Panc1 (cell line): ENCODE data around the gene SETD1A. TPM values are rescaled to one million over a fixed set of nuclear protein-coding genes. Genes with fewer than 3 reads are reported as not detected.
A peak's percentile ranks its signal among the peaks of the same experiment; 100 is the strongest.

Source experiments
- ATAC-seq: fragments of 200-7000 bp; cut with Tn5 transposase; 2 replicates; pipeline ENCODE4 v1.9.1; 2020; ENCODE audit warnings: mild to moderate bottlenecking, moderate library complexity
- BruUV-seq: library from RNA; stranded (reverse); fragments of 400-500 nt; replicated peaks from 2 replicates; lab custom pipeline; 2021; lab: Mats Ljungman, UMichigan
- CTCF ChIA-PET: fragments of 300-600 bp; sonication (Branson Sonifier 250); formaldehyde crosslinking; loops from one replicate; lab custom pipeline; 2022; ENCODE audit warnings: antibody characterized with exemption; lab: Charles Lee
- POLR2A ChIA-PET: fragments of 300-600 bp; sonication (Branson Sonifier 250); formaldehyde crosslinking; loops from one replicate; lab custom pipeline; 2022; ENCODE audit warnings: antibody characterized with exemption; lab: Charles Lee
- DNase-seq: peaks from one replicate; pipeline ENCODE4 v3.0.0-alpha.2; 2010; ENCODE audit warnings: low read depth, low spot score
- H3K27ac ChIP-seq: 2 replicates; pipeline ENCODE4 v1.5.1; 2011; ENCODE audit warnings: mild to moderate bottlenecking, low read length, inconsistent platforms
- H3K27me3 ChIP-seq: fragments of 200-500 bp; sonication (Bioruptor generic); 2 replicates; pipeline ENCODE4 v1.6.0; 2014; ENCODE audit warnings: low read length, inconsistent platforms; ENCODE audit not compliant: control insufficient read depth, insufficient read depth
- H3K36me3 ChIP-seq: fragments of 200-500 bp; sonication (Bioruptor generic); 2 replicates; pipeline ENCODE4 v1.5.1; 2014; ENCODE audit warnings: inconsistent platforms, mild to moderate bottlenecking, low read length, moderate library complexity; ENCODE audit not compliant: control insufficient read depth, insufficient read depth
- H3K4me1 ChIP-seq: 2 replicates; pipeline ENCODE4 v1.5.1; 2011; ENCODE audit warnings: inconsistent platforms, mild to moderate bottlenecking, low read length, moderate library complexity; ENCODE audit not compliant: control insufficient read depth, insufficient read depth
- H3K4me3 ChIP-seq, 2 experiments: 2 replicates each; pipeline ENCODE4 v1.5.1; 2011 to 2012; ENCODE audit warnings: low read depth in 2 of 2, low read length in 2 of 2, mild to moderate bottlenecking in 2 of 2, inconsistent platforms in 1 of 2, moderate library complexity in 1 of 2
- H3K9me3 ChIP-seq: fragments of 200-500 bp; sonication (Bioruptor generic); 2 replicates; pipeline ENCODE4 v1.5.1; 2014; ENCODE audit warnings: low read depth, mild to moderate bottlenecking, inconsistent platforms, low read length, moderate library complexity; ENCODE audit not compliant: control insufficient read depth, insufficient read depth
- CTCF ChIP-seq: fragments of 450-650 bp; IDR thresholded peaks from 2 replicates; pipeline ENCODE4 v1.5.1; 2017; ENCODE audit warnings: mild to moderate bottlenecking
- POLR2AphosphoS5 ChIP-seq: IDR thresholded peaks from 2 replicates; pipeline ENCODE4 v1.6.1; 2012; ENCODE audit warnings: mild to moderate bottlenecking, low read depth, low read length, moderate library complexity
- REST ChIP-seq, 2 experiments: IDR thresholded peaks; 2 replicates each; pipeline ENCODE4 v1.6.1; 2011 to 2012; ENCODE audit warnings: low read depth in 2 of 2, control low read depth in 1 of 2, low read length in 1 of 2, mild to moderate bottlenecking in 1 of 2, moderate library complexity in 1 of 2; ENCODE audit not compliant: insufficient read depth in 1 of 2
- SIN3A ChIP-seq: IDR thresholded peaks from 2 replicates; pipeline ENCODE4 v1.6.1; 2012; ENCODE audit warnings: low read depth, mild to moderate bottlenecking, low read length, moderate library complexity, borderline replicate concordance; ENCODE audit not compliant: insufficient read depth
- TCF7L2 ChIP-seq: IDR thresholded peaks from 2 replicates; pipeline ENCODE4 v1.6.1; 2011; ENCODE audit warnings: mild to moderate bottlenecking, low read depth, low read length, inconsistent platforms
- in situ Hi-C: cut with HindIII; loops from 2 replicates; pipeline ENCODE4 v1.10.0; 2016; ENCODE audit warnings: low sequenced_read_pairs, low pct_unique_long_range_greater_than_20kb
- intact Hi-C: fragments of 100-400 bp; cut with micrococcal nuclease; formaldehyde crosslinking; loops from one replicate; pipeline ENCODE4 v1.10.0; 2022; ENCODE audit not compliant: unreplicated experiment
- total RNA-seq: library from RNA; stranded (reverse); gene quantifications from one replicate; pipeline ENCODE4 v1.2.1, GENCODE V29; 2021; ENCODE audit not compliant: unreplicated experiment

SETD1A gene
- total RNA-seq, 1 experiment from 2014 or later, result 38.7 TPM

- ChIA-PET CTCF (interaction anchor here (1.1 to 1.7 kb wide), 2 partner anchors 11 to 143 kb away, joined by 4 read pairs; partner anchors contain the start of gene HSD3B7), POLR2A (interaction anchor here (0.6 kb wide), 1 partner anchor 47 kb away, joined by 9 read pairs; the partner anchor contains the start of gene ORAI3)
- in situ Hi-C loops (no loop called here), intact Hi-C loops (loop anchor here (10.0 kb wide), 1 partner anchor 449 kb away; the partner anchor contains the start of gene ZNF843)
- no peaks in the 10 kb centered on the region for H3K9me3 ChIP-seq
- DNase-seq (no peak), ATAC-seq (no peak)
- H3K4me1 ChIP-seq, result peaks cover 33% of the 10 kb centered on the region
- no peak for TF ChIP-seq POLR2AphosphoS5
- TF ChIP-seq TCF7L2, result no peak
- TF ChIP-seq REST (IDR thresholded peaks at IDR 0.05; ENCODE audit: insufficient read depth in 1 of 2, low read depth in 2 of 2, low read length in 1 of 2), result no peak
- no peak for TF ChIP-seq SIN3A
- no peak for TF ChIP-seq CTCF
- H3K4me3 ChIP-seq, result peak overlapping the region; percentile 54 to 79
- H3K27ac ChIP-seq, result peak overlapping the region; percentile 95
- no TSS peak for BruUV-seq
- H3K36me3 ChIP-seq, result no peaks in the 10 kb centered on the region
- no peaks in the 10 kb centered on the region for H3K27me3 ChIP-seq
Observed at GRCh38 chr16:30995927-30996323, 38.4 kb downstream of the SETD1A start.

GRCh38 chr16:30996324-30996984 lies 38.9 kb downstream of the SETD1A start:
- ChIA-PET CTCF (interaction anchor here (0.8 to 1.1 kb wide), 2 partner anchors 94 to 143 kb away, joined by 3 to 4 read pairs; no protein-coding TSS in a partner anchor), POLR2A (interaction anchor here (0.6 to 0.9 kb wide), 3 partner anchors 47 to 112 kb away, joined by 4 to 9 read pairs (median 4); partner anchors contain the start of genes BCKDK and ORAI3)
- TF ChIP-seq REST (IDR thresholded peaks at IDR 0.05; ENCODE audit: insufficient read depth in 1 of 2, low read depth in 2 of 2, low read length in 1 of 2) (no peak), CTCF (no peak), POLR2AphosphoS5 (no peak; the same call in 1 of the 2 replicates)
- Histone ChIP-seq H3K4me3 (peak overlapping the region; percentile 54 to 79), H3K27ac (peak overlapping the region; percentile 95), H3K4me1 (peaks cover 33% of the 10 kb centered on the region), H3K9me3 (no peaks in the 10 kb centered on the region), H3K27me3 (no peaks in the 10 kb centered on the region), H3K36me3 (no peaks in the 10 kb centered on the region)
- ATAC-seq (peak; percentile 15), DNase-seq (peak; percentile 42)
- TSS peak; percentile 91 for BruUV-seq
- in situ Hi-C loops, result no loop called here
- intact Hi-C loops, result loop anchor here (10.0 kb wide), 1 partner anchor 448 kb away; the partner anchor contains the start of gene ZNF843
